ENCODE data around the gene TSPAN18.

Gene TSPAN18

DNA sequence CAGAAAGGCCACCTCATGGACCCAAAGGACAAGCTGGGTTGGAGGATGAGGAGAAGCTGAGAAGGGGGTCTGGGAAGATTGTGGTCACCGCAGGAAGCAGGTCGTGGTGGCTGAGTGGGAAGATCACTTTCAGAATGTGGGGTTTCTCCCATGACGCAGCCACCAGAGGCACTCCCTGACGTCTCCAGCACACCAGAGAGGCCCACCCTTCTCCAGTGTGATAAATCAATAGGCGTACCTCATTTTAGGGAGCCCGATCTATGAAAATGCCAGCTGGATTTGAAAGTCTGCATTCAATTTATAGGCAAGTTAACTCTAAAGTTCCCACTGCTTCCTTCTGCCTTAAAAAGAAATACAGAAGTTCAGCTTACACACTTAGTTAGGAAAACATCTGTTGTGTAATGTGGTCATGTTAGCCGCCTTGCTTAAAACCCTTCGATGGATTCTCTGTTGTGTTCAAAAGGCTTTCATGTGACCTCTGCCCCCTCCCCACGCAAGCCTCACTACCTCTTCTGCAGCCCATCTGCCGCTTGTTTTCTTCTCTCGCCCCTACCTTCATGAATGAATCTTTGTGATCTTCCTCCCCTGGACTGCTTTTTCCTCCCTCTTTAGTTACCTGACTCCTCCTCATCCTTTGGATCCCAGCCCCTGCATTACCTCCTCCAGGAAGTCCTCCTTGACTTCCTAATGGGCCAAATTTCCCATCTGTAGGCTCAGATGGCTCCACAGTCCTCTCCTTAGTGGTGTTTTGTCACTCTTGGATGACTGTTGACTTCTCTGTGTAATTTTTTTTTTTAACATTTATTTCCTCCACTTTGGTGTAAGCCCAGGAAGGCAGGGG, 10.7 kb downstream of the TSPAN18 start:
- DNase-seq (ENCODE audit: low read depth) = no peak

DNA sequence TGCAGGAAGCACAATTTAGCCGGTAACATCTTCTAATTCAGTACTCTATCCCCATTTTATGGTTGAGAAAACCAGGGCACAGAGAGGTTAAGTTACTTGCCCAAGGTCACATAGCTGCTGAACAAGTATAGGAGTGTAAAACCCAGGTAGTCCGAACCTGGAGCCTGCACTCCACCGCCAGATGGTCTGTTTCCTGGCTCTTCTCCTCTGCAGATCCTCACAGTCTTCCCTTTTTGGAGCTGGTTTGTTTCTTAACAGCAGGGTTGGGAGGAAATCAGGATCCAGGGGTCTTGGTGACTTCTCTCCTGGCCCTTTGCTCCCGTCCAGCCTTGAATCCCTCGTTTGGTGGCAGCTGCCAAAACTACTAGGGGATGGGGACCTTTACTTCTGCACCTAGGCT, 12.0 kb downstream of the TSPAN18 start:
- DNase-seq (ENCODE audit: low read depth) = no peak

DNA sequence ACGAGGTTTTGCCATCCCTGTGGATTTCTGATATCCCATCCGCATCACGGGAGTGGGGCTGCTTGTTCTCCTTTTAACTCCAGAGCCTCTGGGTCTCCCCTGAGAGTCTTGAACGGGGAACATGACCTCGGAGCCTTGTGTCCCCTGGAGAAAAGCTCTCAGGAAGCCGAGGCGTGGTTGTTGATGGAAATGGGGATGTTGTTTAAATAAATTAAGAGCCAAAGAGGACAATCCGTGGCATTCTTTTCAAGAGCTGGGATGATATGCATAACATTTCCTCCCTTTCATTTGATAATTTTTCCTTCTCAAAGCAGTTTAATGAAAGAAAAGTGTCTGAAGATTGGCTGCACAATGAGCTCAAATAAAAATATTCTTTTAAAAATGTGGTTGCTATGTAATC, 14.2 kb downstream of the TSPAN18 start:
- no peak for DNase-seq (ENCODE audit: low read depth)

DNA sequence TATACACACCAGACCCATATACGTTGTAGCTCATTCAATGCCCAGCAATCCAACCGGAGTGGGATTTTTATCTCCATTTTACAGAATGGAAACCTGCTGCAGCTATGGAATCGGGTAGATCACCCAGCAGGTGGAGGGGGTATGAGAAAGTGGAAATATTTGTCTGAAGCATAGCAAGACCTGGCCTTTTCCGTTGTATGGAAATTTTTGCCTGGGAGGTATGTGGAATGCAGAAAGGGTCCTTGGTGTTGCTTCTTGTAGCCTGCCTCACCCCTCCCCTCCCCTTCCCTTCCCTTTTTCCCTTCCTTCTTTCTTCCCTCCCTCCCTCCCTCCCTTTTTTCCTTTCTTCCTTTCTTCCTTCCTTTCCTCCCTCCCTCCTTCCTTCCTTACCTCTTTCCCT, 15.2 kb downstream of the TSPAN18 start:
- DNase-seq (ENCODE audit: low read depth) = no peak

DNA sequence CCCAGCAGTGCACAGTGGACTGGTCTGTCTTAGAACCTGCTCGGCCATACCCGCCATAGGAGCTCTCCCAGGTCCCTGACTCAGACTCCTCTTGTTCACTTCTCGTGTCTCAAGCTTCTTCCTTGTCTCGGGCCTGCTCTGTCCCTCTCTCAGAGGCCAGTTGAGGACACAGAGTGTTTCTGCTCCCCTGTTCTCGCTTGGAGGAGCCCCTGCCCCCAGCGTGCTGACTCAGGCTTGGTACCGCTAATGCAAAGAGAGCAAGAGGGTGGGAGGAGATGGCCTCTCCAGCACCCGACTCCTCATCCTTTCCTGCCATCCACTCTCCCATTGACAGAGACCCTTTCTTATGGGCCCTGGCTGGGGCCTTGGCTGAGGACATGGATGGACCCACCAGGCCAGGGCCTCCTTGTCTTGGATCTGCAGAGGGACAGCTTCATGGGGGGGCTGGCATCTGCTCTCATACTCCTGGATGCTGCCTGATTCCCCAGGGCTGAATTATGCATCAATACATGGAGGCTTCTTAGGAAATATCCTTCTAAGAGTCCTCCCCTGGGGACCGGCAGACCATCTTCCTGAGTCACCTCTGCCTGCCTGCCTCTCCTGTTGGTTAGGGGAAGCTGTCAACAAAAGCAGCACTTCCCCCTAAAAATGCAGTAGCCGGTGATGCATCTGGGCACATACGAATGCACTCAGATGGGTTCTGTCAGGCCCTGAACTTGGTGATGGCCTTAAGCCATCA, 15.9 kb downstream of the TSPAN18 start:
- no peak for DNase-seq (ENCODE audit: low read depth)

DNA sequence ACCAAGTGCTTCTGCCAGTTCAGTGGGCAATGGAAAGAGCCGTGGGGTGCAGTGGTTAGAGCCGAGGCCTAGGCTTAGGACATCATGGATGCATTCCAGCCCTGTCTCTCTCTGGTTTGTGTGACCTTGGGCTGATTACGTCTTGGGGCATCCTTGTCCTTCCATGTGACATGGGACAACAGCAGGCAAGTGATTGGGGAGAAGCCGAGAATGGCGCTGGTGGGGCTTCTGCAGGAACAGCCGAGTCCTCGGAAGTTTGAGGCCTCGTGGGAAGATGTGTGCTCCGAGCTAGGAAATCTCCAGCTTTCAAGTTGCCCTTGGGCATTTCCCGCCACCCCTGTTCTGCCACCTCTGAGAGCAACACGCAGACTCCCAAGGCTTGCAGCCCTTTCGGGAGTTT, 16.6 kb downstream of the TSPAN18 start:
- DNase-seq (ENCODE audit: low read depth) = no peak

DNA sequence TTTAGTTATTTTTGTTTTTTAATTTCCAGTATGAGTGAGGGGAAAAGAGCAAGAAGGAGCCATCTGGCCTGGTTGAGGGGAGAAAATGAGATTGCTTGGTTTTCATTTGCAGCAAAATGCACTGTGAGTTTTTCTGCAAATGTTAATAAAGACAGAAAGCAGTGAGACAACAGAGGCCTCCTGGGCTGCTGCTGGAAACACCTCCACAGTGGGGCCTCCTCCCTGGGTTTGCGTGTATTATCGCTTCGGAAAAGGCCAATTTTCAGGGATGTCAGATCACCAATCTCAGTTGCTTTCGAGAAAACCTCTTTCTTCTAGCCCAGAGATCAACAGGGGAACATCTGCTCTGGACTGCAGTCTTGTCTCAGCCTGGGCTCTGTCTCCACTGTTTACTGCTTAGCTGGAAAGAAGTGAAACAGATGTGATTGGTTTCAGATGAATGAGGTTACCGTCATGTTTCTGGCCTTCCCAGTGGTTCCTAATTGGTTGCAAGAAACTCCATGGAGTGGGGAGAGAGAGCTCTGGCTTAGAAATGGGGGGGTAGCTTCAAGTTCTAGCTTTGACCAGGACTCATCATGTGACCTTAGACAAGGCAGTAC, 17.3 kb downstream of the TSPAN18 start:
- DNase-seq (ENCODE audit: low read depth) = no peak

DNA sequence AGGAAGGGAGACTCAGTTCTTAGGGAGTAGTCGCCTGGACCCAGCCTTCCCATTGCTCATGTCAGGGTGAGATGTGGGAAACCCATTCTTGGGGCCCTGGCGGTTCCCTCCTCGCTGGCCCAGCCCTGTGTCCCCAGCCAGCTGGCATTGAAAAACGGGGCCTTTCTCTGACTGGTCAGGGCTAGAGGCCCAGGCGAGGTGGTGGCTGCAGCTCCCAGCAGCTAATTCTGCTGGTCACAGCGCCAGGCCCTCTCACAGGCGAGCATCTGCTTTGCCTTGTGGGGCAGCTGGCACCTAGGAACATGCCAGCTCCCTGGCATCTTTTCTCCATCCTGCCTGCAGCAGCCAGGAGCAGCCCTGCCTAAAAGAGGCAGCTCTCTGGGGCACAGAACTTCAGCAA, 20.1 kb downstream of the TSPAN18 start:
- DNase-seq (ENCODE audit: low read depth) = no peak

DNA sequence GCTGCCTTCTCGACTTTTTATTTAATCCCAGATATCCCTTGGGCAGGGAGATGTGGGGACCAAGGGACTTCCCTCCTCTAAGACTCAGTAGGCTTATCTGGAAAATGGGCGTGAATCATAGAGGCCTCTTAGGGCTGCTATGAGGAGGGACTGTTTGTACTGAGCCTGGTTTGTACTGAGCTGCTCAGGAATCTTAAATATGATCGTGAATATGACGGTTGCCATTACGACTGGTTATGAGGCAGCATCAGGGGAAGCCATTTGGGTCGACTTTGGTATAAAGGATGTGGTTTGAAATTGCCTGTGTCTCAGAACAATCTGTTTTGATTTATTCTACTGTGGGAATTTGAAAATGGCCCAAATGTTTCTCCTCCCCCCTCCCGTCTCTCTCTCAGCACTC, 20.6 kb downstream of the TSPAN18 start:
- DNase-seq (ENCODE audit: low read depth) = no peak

DNA sequence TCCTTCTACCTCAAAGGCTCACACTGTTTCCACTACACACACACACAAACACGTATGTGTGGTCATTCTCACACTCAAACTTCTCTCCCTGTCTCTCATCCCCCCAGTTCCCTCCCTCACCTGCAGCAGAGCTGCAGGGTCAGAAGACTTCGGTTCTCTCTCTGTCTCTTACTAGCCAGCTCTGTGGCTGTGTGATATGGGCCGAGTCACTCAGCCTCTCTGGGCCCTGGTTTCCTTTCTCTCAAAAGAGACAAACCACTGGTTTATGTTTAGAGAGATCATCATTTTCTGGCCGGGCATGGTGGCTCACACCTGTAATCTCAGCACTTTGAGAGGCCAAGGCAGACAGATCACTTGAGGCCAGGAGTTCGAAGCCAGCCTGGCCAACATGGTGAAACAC, 21.1 kb downstream of the TSPAN18 start:
- DNase-seq (ENCODE audit: low read depth) = no peak

DNA sequence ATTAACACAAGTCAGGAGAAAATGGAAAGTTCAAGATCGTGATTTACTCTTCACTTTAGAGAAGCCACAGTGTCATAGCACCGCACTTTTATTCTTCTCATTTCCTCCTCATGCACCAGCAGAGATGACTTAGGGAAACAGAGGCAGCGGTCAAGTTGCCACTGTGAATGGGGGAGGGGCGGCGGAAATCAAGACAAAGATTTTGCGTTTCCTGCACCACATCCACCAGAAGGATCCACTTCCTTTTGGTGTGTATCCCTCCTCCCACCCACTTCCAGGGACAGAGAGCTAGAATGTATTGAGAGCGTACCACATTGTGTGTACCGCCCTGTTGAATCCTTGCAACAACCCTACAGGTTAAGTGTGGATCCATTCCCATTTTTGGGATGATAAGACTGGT, 21.8 kb downstream of the TSPAN18 start:
- DNase-seq (ENCODE audit: low read depth) = no peak

DNA sequence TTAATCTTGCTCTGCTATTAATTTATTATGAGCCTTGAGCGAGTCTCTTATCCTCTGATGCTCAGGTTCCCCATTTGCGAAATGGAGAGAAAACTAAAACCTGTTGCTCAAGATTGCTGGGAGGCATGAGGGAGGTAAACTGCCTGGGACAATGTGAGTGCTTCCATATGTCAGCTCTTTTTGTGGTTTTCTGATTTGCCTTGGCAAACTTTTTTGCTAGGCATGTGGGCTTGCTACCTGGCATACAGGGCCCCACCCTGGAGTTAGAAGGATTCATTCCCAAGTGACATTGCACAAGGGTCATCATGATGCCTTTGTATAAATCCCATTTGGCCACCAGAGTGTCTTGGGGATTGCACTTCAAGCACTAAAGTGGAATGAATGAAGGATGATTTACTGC, 22.4 kb downstream of the TSPAN18 start:
- no peak for DNase-seq (ENCODE audit: low read depth)

DNA sequence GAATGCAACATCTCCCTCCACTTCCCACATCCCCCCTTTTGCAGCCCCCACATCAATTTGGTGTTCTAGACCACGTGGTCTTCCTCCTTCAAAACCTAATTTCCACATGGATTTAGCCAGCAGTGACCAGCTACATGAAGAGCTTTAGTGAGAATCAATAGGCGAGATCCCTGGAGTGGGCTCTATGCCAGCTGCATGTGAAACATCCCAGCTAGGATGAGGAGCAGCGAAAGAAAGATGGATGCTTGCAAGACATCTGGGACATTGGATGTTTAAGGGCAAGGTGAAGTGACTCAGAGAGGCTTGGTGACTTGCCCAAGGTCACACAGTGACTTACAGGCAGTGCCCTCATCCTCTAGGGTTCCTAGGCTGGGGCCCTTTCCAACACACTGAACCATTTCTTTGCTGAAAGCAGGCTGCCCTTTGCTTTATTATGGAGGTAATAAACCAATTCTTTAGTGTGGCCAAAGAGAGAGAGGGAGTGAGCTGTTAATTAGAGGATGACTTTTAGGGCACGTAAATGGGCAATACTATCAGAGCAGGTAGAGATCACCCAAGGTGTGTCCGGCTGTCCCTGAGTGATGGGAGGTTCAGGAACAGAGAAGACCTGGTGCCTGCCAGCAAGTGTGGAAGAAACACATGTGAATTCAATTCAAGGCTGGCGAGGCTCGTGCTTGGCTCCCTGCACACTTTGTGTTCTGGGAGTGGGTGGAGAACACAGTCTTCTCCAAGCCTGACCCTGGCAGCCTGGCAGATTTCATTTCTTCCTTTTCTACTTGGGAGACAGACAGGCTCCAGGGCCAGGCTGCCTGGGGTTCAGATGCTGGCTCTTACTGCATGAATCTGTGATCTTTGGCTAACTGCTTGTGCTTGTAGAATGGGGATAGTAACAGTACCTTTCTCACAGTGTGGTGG, 24.0 kb downstream of the TSPAN18 start:
- no peak for DNase-seq (ENCODE audit: low read depth)

DNA sequence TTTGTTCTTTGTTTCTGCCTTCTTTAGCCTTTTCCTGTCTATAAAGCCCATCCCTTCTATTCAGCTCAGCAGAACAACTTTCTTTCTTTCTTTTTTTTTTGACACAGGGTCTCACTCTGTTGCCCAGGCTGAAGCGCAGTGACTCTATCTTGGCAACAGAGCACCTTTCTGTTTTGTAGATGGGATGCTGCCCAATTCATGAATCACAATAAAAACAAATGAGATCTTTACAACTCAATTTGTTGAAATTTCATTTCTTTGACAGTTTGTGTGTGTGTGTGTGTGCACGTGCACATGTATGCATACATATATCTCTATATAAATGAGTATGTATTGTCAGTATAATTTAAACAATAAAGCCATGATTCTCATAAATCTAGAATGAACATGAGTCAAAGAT, 25.5 kb downstream of the TSPAN18 start:
- no peak for DNase-seq (ENCODE audit: low read depth)

DNA sequence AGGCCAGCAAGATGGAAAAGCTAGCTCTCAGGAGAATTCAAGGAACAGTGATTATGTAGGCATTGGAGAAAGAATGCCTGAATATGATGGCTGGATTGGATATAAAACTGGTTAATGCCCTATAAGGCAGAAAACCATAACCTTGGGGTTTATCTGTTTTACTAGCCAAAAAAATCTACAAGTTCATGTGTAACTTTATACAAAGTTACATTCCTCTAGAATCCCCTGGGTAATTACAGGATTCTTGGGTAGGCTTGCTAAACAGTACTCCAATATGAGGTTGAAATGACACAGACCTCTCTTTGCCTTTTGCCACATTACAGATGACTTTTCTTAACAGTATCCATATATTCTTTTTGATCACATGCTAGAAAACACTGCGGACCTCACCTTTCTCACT, 26.0 kb downstream of the TSPAN18 start:
- DNase-seq (ENCODE audit: low read depth) = no peak

DNA sequence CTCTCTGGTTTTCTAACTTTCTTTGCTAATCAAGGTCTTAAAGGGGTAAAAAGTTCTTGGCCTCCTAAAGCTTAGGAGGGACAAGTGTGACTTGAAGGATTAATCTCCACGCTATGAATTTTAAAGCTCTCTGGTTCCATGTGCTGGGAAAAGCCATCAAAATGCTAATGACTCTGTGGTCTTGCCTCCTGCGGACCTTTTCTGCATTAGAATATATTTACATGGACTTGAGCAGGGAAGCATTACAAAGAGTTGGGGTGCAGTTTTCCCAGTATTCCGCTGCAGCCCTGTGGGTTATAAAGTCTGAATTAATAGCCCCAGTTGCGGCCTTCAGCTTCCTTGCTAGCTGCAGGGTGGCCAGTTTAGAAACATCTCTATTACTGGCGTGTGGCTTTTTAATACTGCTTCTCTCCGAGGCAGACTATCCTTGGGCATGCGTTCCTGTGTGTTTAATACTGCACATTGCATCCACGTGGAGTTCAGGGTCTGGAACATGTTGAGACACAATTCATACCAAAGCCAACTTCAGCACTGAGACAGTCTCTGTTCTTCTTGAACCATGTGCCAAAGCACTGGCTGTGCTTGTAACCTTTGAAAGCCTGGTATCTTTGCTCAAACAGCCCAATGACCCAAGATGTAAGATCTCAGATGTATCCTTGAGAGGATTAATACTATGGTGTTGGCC, 27.3 kb downstream of the TSPAN18 start:
- DNase-seq (ENCODE audit: low read depth) = no peak

DNA sequence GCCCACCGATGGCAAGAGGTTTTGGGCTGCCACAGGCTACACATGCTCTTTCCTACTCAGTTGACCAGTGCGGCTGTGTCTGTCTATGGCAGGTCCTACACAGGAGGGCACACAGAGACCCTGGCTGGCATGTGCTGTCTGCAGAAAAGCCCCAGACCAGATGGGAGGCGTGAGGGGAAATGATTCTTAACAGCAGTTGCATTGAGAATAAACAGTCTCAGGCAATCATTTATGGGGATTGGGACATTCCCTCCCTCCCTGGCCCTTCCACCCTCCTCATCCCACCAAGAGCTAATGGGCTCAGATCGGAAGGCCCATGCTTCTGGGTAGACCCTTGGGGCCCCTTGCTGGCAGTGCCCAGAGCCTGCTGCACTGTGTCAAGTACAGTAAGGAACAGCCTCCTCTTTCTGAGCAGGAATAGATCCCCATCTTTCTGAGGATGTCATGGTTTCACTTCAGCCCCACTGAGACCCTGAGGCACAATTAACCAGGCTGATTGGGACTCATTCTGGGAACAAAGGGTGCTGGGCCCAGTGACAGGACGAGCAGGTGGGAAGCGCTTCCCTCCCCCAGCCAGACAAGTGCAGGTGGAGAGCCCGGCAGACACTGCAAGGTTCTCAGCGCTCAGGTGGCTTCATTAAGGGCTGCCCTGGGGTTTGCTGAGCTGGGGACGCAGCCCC, 28.3 kb downstream of the TSPAN18 start:
- DNase-seq (ENCODE audit: low read depth) = no peak

DNA sequence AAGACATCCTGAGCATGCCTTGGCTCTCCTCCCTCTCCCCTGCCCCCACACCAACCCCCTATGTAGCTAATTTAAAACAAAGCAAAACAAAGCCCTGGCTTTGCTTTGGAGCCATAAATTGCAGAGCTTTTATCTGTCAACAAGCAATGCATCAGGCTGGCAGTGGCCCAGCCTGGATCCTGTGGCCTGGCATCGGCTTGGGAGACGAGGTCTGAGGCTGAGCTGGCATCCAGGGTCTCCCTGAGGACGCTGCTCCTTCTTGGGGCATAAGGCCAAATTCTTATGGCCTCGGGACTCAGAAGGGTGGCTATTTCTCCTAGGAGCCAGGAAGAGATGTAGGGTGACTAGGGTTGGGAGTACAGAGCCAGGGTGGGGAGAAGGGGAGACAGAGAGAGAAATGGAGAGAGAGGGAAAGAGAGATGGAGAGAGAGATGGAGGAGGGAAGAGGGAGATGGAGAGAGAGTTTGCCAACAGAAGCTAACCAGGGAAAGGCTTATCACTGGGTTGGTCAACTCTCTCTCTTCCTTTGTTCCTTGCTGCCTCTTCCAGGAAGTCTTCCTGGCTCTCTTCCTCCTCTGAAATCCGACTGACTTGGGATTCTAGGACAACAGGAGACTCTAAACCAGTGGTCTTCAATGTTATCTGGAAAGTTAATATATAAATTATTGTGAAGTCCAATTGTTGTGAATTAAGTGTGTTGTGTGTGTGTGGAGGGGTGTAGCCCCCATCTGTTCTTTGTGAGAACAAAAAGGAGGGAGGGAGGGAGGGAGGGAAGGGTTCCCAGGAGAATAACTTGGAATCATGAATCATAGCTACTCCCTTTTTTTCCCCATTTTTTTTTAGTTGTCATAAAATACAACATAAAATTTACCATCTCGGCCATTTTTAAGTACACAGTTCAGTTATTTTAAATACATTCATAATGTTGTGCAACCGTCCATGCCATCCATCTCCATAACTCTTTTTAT, 29.1 kb downstream of the TSPAN18 start:
- no peak for DNase-seq (ENCODE audit: low read depth)

DNA sequence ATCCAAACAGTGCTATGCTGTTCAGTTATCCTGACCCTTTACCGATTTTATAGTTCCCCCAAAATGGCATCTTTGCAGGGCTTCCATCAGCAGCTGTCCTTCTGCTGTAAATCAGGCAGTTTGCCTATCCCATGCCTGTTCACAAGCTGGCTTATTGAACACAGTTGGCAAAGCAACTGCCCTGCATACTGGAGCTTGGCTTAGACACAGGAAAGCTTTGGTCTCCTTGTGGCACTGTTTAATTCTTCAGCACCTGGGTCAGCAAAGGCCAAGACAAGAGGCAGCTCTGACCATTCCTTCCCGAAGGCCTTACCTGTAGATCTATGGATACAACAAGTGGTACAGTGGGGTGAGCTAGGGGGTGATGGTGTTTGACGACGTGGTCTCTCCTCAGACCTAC, 32.2 kb downstream of the TSPAN18 start:
- no peak for DNase-seq (ENCODE audit: low read depth)
